ENCODE results near the gene CYP4F2. TPM values are rescaled to one million over a fixed set of nuclear protein-coding genes. Genes with fewer than 3 reads are reported as not detected.
"Not testable (repeated sequence)": the region's sequence is repeated elsewhere in the genome, so short reads cannot be mapped to it uniquely, and the experiment has no call there.

CYP4F2 gene
- total RNA-seq, 1 donor from 2014 or later: not detected

- no peak for DNase-seq
Measured at GRCh38 chr19:15846923-15847322, 51.0 kb downstream of the CYP4F2 start.

- not testable (repeated sequence) for DNase-seq
Measured at GRCh38 chr19:15843894-15844222, 54.0 kb downstream of the CYP4F2 start.

- DNase-seq: no peak
Measured at GRCh38 chr19:15843203-15843893, 54.5 kb downstream of the CYP4F2 start.

- no peak for DNase-seq
Measured at GRCh38 chr19:15841875-15842569, 55.9 kb downstream of the CYP4F2 start.

- DNase-seq: no peak
Measured at GRCh38 chr19:15840833-15841232, 57.0 kb downstream of the CYP4F2 start.

GRCh38 chr19:15839888-15840287 is 58.0 kb downstream of the CYP4F2 start:
- not testable (repeated sequence) for DNase-seq

- DNase-seq: no peak
Measured at GRCh38 chr19:15838351-15838750, 59.5 kb downstream of the CYP4F2 start.

- no peak for DNase-seq
Measured at GRCh38 chr19:15837221-15837731, 60.6 kb downstream of the CYP4F2 start.

- DNase-seq: peak; percentile 94
Measured at GRCh38 chr19:15836330-15837220, 61.3 kb downstream of the CYP4F2 start.

GRCh38 chr19:15835565-15836329 is 62.1 kb downstream of the CYP4F2 start:
- DNase-seq: not testable (repeated sequence)

- not testable (repeated sequence) for DNase-seq
Measured at GRCh38 chr19:15834232-15834631, 63.6 kb downstream of the CYP4F2 start.

- no peak for DNase-seq
Measured at GRCh38 chr19:15831626-15832025, 66.2 kb downstream of the CYP4F2 start.

GRCh38 chr19:15829786-15830185 is 68.1 kb downstream of the CYP4F2 start:
- no peak for DNase-seq

- no peak for DNase-seq
Measured at GRCh38 chr19:15829306-15829698, 68.6 kb downstream of the CYP4F2 start.

- DNase-seq: not testable (repeated sequence)
Measured at GRCh38 chr19:15828611-15829305, 69.1 kb downstream of the CYP4F2 start.

- DNase-seq: no peak
Measured at GRCh38 chr19:15828121-15828610, 69.7 kb downstream of the CYP4F2 start.

Other genes starting within 250 kb of the CYP4F2 start
- not detected in 2 replicates for gene CYP4F12, start 225.0 kb downstream of the CYP4F2 start, total RNA-seq
- gene OR10H2, start 170.1 kb downstream of the CYP4F2 start, total RNA-seq: not detected in 2 replicates
- gene OR10H3, start 160.1 kb downstream of the CYP4F2 start, total RNA-seq: not detected in 2 replicates
- gene OR10H5, start 110.4 kb downstream of the CYP4F2 start, total RNA-seq: not detected in 2 replicates
- not detected in 2 replicates for gene OR10H1, start 82.4 kb downstream of the CYP4F2 start, total RNA-seq
- not detected in 2 replicates for gene CYP4F11, start 36.5 kb upstream of the CYP4F2 start, total RNA-seq
- not detected in 2 replicates for gene OR10H4, start 50.9 kb upstream of the CYP4F2 start, total RNA-seq
- 533 and 897 TPM in 2 replicates for gene TPM4, start 178.4 kb upstream of the CYP4F2 start, total RNA-seq
- 66.4 and 73.8 TPM in 2 replicates for gene RAB8A, start 213.8 kb upstream of the CYP4F2 start, total RNA-seq
- 0.05 TPM in 1 of 2 replicates, not detected in the other for gene HSH2D, start 245.6 kb upstream of the CYP4F2 start, total RNA-seq